Ovary (tissue), 3 donors: ENCODE results near the gene DGCR6L.

Experiments used
- EP300 ChIP-seq: sonication (generic); formaldehyde crosslinking; IDR thresholded peaks from one replicate; pipeline ENCODE4 v1.6.1; 2017; ENCODE audit warnings: antibody characterized with exemption
- POLR2A ChIP-seq: fragments of 450-650 bp; IDR thresholded peaks from one replicate; pipeline ENCODE4 v1.6.1; 2017; ENCODE audit warnings: antibody characterized with exemption, mild to moderate bottlenecking, moderate library complexity
- TF ChIP-seq, protein P1 (sequence below), 3 donors: fragments of 450-650 bp in 2 of 3; fragments of 200-600 bp in 1 of 3; IDR thresholded peaks; one replicate each; pipeline versions ENCODE4 v1.5.1 to v1.8.0; 2016 to 2022; ENCODE audit warnings: antibody characterized with exemption in 3 of 3, mild to moderate bottlenecking in 1 of 3
- donor health status: DM: no; HTN: no; CAD: no.

- TF ChIP-seq, protein P1, sequence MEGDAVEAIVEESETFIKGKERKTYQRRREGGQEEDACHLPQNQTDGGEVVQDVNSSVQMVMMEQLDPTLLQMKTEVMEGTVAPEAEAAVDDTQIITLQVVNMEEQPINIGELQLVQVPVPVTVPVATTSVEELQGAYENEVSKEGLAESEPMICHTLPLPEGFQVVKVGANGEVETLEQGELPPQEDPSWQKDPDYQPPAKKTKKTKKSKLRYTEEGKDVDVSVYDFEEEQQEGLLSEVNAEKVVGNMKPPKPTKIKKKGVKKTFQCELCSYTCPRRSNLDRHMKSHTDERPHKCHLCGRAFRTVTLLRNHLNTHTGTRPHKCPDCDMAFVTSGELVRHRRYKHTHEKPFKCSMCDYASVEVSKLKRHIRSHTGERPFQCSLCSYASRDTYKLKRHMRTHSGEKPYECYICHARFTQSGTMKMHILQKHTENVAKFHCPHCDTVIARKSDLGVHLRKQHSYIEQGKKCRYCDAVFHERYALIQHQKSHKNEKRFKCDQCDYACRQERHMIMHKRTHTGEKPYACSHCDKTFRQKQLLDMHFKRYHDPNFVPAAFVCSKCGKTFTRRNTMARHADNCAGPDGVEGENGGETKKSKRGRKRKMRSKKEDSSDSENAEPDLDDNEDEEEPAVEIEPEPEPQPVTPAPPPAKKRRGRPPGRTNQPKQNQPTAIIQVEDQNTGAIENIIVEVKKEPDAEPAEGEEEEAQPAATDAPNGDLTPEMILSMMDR (IDR thresholded peaks at IDR 0.05), result no peak
- TF ChIP-seq EP300, result no peak
- no peak for TF ChIP-seq POLR2A
Observed at GRCh38 chr22:20316217-20316843, 3.5 kb downstream of the DGCR6L start.
